Tibial artery (tissue), 4 donors: ENCODE results near the gene CRYBA1.
"Not testable (repeated sequence)": the region's sequence is repeated elsewhere in the genome, so short reads cannot be mapped to it uniquely, and the experiment has no call there.

Experiments
- DNase-seq, 2 donors: peaks; one replicate each; pipeline ENCODE4 v3.0.0-alpha.2; 2019
- H3K27ac ChIP-seq, 2 donors: fragments of 200-600 bp; sonication (generic) in 1 of 2; 1 replicate in 1 of 2; 2 replicates in 1 of 2; pipeline ENCODE4 v1.5.1; 2018 to 2019; ENCODE audit warnings: mild to moderate bottlenecking in 1 of 2
- H3K27me3 ChIP-seq, 2 donors: fragments of 200-600 bp; sonication (generic) in 1 of 2; one replicate each; pipeline versions ENCODE4 v1.5.1 to v1.6.0; 2016 to 2019
- H3K36me3 ChIP-seq, 3 donors: fragments of 200-600 bp; sonication (generic) in 2 of 3; one replicate each; pipeline ENCODE4 v1.5.1; 2016 to 2019; ENCODE audit warnings: mild to moderate bottlenecking in 2 of 3
- H3K4me1 ChIP-seq, 4 donors: fragments of 200-600 bp; sonication (generic) in 2 of 4; 1 replicate in 3 of 4; 2 replicates in 1 of 4; pipeline ENCODE4 v1.5.1; 2016 to 2019
- H3K4me3 ChIP-seq, 2 donors: fragments of 200-600 bp; sonication (generic) in 1 of 2; 1 replicate in 1 of 2; 2 replicates in 1 of 2; pipeline ENCODE4 v1.5.1; 2018 to 2019; ENCODE audit warnings: mild to moderate bottlenecking in 2 of 2
- H3K9me3 ChIP-seq, 3 donors: fragments of 200-600 bp; sonication (generic) in 1 of 3; one replicate each; pipeline ENCODE4 v1.5.1; 2016 to 2019
- intact Hi-C: fragments of 100-400 bp; cut with DNase I; formaldehyde crosslinking; loops from one replicate; pipeline ENCODE4 v1.15.0; 2023; ENCODE audit warnings: low total_unique reads
- TF ChIP-seq, protein P1 (sequence below), 2 experiments: fragments of 200-600 bp in 1 of 2; fragments of 450-650 bp in 1 of 2; IDR thresholded peaks; one replicate each; pipeline ENCODE4 v1.5.1; 2017 to 2019; ENCODE audit warnings: antibody characterized with exemption in 2 of 2, mild to moderate bottlenecking in 1 of 2, moderate library complexity in 1 of 2

The CRYBA1 gene

DNA sequence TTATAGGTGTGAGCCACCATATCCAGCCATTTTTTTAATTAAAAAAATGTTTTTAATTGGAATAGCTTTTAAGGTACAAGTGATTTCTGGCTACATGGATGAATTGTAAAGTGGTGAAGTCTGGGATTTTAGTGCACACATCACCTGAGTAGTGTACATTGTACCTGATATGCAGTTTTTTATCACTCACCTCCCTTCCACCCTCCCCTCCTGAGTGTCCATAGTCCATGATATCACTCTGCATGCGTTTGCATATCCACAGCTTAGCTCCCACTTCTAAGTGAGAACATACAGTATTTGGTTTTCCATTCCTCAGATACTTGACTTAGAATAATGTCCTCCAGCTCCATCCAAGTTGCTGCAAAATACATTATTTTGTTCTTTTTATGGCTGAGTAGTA lies 13.4 kb upstream of the CRYBA1 start:
- H3K4me1 ChIP-seq: no peaks in the 10 kb centered on the region
- DNase-seq: no peak
- TF ChIP-seq, protein P1, sequence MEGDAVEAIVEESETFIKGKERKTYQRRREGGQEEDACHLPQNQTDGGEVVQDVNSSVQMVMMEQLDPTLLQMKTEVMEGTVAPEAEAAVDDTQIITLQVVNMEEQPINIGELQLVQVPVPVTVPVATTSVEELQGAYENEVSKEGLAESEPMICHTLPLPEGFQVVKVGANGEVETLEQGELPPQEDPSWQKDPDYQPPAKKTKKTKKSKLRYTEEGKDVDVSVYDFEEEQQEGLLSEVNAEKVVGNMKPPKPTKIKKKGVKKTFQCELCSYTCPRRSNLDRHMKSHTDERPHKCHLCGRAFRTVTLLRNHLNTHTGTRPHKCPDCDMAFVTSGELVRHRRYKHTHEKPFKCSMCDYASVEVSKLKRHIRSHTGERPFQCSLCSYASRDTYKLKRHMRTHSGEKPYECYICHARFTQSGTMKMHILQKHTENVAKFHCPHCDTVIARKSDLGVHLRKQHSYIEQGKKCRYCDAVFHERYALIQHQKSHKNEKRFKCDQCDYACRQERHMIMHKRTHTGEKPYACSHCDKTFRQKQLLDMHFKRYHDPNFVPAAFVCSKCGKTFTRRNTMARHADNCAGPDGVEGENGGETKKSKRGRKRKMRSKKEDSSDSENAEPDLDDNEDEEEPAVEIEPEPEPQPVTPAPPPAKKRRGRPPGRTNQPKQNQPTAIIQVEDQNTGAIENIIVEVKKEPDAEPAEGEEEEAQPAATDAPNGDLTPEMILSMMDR (IDR thresholded peaks at IDR 0.05): no peak
- H3K36me3 ChIP-seq: no peaks in the 10 kb centered on the region
- H3K27me3 ChIP-seq: no peaks in the 10 kb centered on the region
- no peak overlapping the region for H3K27ac ChIP-seq
- intact Hi-C loops: no loop called here
- H3K9me3 ChIP-seq: no peaks in the 10 kb centered on the region
- no peak overlapping the region for H3K4me3 ChIP-seq

DNA sequence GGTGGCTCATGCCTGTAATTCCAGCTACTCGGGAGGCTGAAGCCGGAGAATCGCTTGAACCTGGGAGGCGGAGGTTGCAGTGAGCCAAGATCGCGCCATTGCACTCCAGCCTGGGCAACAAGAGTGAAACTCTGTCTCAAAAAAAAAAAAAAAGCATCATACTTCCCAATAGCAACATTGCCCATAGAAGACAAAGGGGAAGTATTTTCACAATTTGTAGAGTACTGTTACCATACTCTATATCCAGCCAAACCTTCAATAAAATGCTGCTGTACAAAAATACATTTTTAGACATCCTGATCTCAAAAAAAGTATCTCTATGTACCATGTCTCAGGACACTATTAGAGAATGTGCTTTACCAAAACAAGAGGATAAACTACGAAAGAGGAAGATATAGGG lies 11.7 kb upstream of the CRYBA1 start:
- intact Hi-C loops, H3K27ac ChIP-seq, H3K27me3 ChIP-seq: not testable (repeated sequence)

DNA sequence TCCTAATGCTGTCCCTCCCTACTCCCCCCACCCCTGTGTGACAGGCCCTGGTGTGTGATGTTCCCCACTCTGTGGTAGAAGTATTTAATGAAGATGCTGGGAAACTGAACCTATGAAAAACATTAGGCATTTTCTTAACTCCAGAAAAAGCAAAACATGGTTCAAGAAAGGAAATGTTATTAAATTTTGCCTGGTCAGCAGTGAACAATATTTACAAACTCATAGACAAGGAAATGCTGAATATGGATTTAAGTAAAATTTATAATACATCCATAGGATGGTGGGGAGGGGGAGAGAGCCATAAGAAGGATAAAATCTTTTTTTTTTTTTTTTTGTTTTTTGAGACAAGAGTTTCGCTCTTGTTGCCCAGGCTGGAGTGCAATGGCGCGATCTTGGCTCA lies 10.8 kb upstream of the CRYBA1 start:
- Histone ChIP-seq H3K4me1 (peaks cover 0 to 7% (median 6%) of the 10 kb centered on the region in 4 donors), H3K9me3 (no peaks in the 10 kb centered on the region), H3K36me3 (no peaks in the 10 kb centered on the region), H3K27ac (no peak overlapping the region), H3K27me3 (no peaks in the 10 kb centered on the region), H3K4me3 (no peak overlapping the region)
- intact Hi-C loops: no loop called here
- TF ChIP-seq, protein P1 (IDR thresholded peaks at IDR 0.05): no peak
- DNase-seq: no peak

More for the DNA sequence above, 11.7 kb upstream of the CRYBA1 start:
- not testable (repeated sequence) for H3K4me1 ChIP-seq, DNase-seq, H3K36me3 ChIP-seq, H3K4me3 ChIP-seq, H3K9me3 ChIP-seq

DNA sequence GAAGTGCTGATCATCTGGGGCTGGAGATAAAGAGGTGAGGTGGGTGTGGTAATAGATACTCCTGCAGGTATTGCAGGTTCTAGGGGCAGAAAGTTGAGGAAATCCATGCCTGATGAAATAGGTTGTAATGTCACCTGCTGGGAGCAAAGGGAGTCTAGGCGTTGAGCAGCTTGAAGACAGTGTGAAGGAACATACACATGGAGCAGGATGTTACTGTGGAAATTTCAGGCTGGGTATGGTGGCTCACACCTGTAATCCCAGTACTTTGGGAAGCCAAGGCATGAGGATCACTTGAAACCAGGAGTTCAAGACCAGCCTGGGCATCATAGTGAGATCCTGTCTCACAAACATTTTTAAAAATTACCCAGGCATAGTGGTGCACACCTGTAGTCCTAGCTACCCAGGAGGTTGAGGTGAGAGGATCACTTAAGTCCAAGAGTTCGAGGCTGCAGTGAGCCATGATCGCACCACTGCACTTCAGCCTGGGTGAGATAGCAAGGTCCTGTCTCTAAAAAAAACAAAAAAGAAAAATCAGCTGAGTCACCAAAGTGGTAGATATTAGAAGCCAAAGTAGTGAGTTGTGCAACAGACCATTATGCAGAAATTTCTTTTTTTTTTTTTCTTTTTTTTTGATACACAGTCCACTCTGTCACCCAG lies 9.1 kb upstream of the CRYBA1 start:
- TF ChIP-seq, protein P1 (IDR thresholded peaks at IDR 0.05): no peak
- no peaks in the 10 kb centered on the region for H3K36me3 ChIP-seq
- H3K4me1 ChIP-seq: peaks cover 0 to 16% (median 12%) of the 10 kb centered on the region in 4 donors
- no peak for DNase-seq
- no peaks in the 10 kb centered on the region for H3K9me3 ChIP-seq
- no peak overlapping the region for H3K27ac ChIP-seq
- H3K27me3 ChIP-seq: no peaks in the 10 kb centered on the region
- H3K4me3 ChIP-seq: no peak overlapping the region
- intact Hi-C loops: no loop called here

DNA sequence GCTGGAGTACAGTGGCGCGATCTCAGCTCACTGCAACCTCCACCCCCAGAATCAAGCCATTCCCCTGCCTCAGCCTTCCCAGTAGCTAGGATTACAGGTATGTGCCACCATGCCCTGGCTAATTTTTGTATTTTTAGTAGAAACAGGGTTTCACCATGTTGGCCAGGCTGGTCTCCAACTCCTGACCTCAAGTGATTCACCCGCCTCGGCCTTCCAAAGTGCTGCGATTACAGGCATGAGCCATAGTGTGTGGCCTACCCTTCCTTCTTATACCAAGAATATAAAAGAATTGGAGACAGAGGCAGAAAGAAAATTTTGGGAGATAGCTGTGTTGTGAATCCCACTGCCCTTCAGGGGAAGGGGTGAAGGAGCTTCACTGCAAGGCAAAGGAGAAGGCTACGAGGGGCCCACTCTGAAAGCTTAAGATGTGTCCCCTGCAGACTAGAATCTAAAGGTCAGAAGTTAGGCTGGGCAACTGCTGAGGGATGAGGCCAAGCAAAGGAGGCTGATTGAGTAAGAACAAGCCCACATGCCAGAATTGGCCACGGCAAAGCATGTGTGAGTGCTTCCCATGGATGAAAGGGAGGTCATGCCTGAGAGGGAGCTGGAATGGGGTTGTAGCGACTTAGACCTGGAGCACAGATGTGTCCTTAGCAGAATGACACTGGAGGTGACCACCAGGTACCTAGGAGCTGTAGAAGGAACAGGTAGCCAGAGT lies 8.4 kb upstream of the CRYBA1 start:
- H3K27ac ChIP-seq: no peak overlapping the region
- intact Hi-C loops: no loop called here
- H3K36me3 ChIP-seq: no peaks in the 10 kb centered on the region
- DNase-seq: peak in 1 of 2 donors; percentile 39
- peaks cover 0 to 16% (median 12%) of the 10 kb centered on the region in 4 donors for H3K4me1 ChIP-seq
- no peaks in the 10 kb centered on the region for H3K9me3 ChIP-seq
- no peaks in the 10 kb centered on the region for H3K27me3 ChIP-seq
- TF ChIP-seq, protein P1 (IDR thresholded peaks at IDR 0.05): no peak
- H3K4me3 ChIP-seq: no peak overlapping the region

DNA sequence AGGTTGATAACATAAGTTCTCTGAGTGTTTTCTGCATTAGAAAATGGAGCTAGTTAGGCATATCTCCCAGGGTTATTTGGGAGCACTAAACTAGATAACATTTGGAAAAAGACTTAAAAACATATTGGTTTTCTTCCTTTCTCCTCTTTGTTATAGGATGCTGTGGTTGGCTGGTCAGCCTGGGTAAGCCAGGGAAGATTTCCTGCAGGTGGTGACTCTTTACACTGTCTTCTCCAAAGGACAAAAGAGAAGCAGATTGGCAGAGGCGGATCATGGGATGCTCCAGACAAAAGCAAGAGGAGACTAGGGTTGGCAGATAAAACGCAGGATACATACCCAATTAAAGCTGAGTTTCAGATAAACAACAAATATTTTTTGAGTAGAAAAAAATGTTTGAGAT lies 6.2 kb upstream of the CRYBA1 start:
- H3K27ac ChIP-seq: peak overlapping the region; percentile 47 to 49

More for the DNA sequence above, 6.2 kb upstream of the CRYBA1 start:
- Histone ChIP-seq H3K27me3 (no peaks in the 10 kb centered on the region), H3K9me3 (no peaks in the 10 kb centered on the region), H3K4me3 (no peak overlapping the region), H3K36me3 (no peaks in the 10 kb centered on the region), H3K4me1 (peaks cover 0 to 16% (median 12%) of the 10 kb centered on the region in 4 donors)
- DNase-seq: no peak
- intact Hi-C loops: no loop called here
- TF ChIP-seq, protein P1 (IDR thresholded peaks at IDR 0.05): no peak
